Trophoblast cell (in vitro differentiated cells and primary cell): Measurements from ENCODE around the gene XRCC1.

ENCODE experiments used
- DNase-seq, 2 donors: peaks; one replicate each; pipeline ENCODE4 v3.0.0-alpha.2; 2016
- H2AFZ ChIP-seq: 2 replicates; pipeline ENCODE4 v1.6.1; 2013; ENCODE audit warnings: low read length, moderate library complexity, mild to moderate bottlenecking; ENCODE audit not compliant: insufficient read depth, poor library complexity
- H2AK5ac ChIP-seq: 2 replicates; pipeline ENCODE4 v1.6.1; 2013; ENCODE audit warnings: mild to moderate bottlenecking, low read length
- H2BK120ac ChIP-seq: 2 replicates; pipeline ENCODE4 v1.6.1; 2013; ENCODE audit warnings: low read length, mild to moderate bottlenecking, moderate library complexity; ENCODE audit not compliant: insufficient read depth, poor library complexity
- H2BK12ac ChIP-seq: 2 replicates; pipeline ENCODE4 v1.6.1; 2013; ENCODE audit warnings: mild to moderate bottlenecking, low read length, moderate library complexity
- H2BK5ac ChIP-seq: 2 replicates; pipeline ENCODE4 v1.6.1; 2013; ENCODE audit warnings: low read length, low read depth, moderate library complexity, mild to moderate bottlenecking; ENCODE audit not compliant: poor library complexity
- H3K14ac ChIP-seq: 2 replicates; pipeline ENCODE4 v1.6.1; 2013; ENCODE audit warnings: mild to moderate bottlenecking, low read length
- H3K18ac ChIP-seq: 2 replicates; pipeline ENCODE4 v1.6.1; 2013; ENCODE audit warnings: mild to moderate bottlenecking, low read length
- H3K23ac ChIP-seq: 2 replicates; pipeline ENCODE4 v1.6.1; 2013; ENCODE audit warnings: low read length
- H3K27ac ChIP-seq: 2 replicates; pipeline ENCODE4 v1.5.1; 2013; ENCODE audit warnings: low read depth, mild to moderate bottlenecking, inconsistent platforms, low read length, moderate library complexity
- H3K27me3 ChIP-seq: 2 replicates; pipeline ENCODE4 v1.6.1; 2013; ENCODE audit warnings: inconsistent platforms, mild to moderate bottlenecking, low read length, moderate library complexity; ENCODE audit not compliant: insufficient read depth
- H3K36me3 ChIP-seq, 2 experiments: 1 replicate in 1 of 2; 2 replicates in 1 of 2; pipeline ENCODE4 v1.6.1; 2013; ENCODE audit warnings: low read length in 2 of 2, mild to moderate bottlenecking in 2 of 2, moderate library complexity in 1 of 2; ENCODE audit not compliant: insufficient read depth in 2 of 2, control insufficient read depth in 1 of 2
- H3K4ac ChIP-seq: 2 replicates; pipeline ENCODE4 v1.6.1; 2013; ENCODE audit warnings: low read depth, mild to moderate bottlenecking, low read length, moderate library complexity
- H3K4me1 ChIP-seq, 2 experiments: 1 replicate in 1 of 2; 2 replicates in 1 of 2; pipeline ENCODE4 v1.6.1; 2013; ENCODE audit warnings: low read length in 2 of 2, mild to moderate bottlenecking in 2 of 2, moderate library complexity in 1 of 2; ENCODE audit not compliant: insufficient read depth in 2 of 2, control insufficient read depth in 1 of 2
- H3K4me2 ChIP-seq: 2 replicates; pipeline ENCODE4 v1.6.1; 2013; ENCODE audit warnings: inconsistent platforms, mild to moderate bottlenecking, low read length, moderate library complexity
- H3K4me3 ChIP-seq: 2 replicates; pipeline ENCODE4 v1.5.1; 2013; ENCODE audit warnings: mild to moderate bottlenecking, low read depth, low read length, inconsistent platforms
- H3K79me1 ChIP-seq: one replicate; pipeline ENCODE4 v1.6.1; 2013; ENCODE audit warnings: low read length
- H3K79me2 ChIP-seq: 2 replicates; pipeline ENCODE4 v1.6.1; 2013; ENCODE audit warnings: low read length, mild to moderate bottlenecking; ENCODE audit not compliant: control insufficient read depth, insufficient read depth, poor library complexity
- H3K9ac ChIP-seq: 2 replicates; pipeline ENCODE4 v1.6.1; 2013; ENCODE audit warnings: mild to moderate bottlenecking, low read length
- H3K9me3 ChIP-seq: 2 replicates; pipeline ENCODE4 v1.6.1; 2013; ENCODE audit warnings: low read depth, mild to moderate bottlenecking, control low read depth, inconsistent platforms, low read length; ENCODE audit not compliant: insufficient read depth
- H4K12ac ChIP-seq: 2 replicates; pipeline ENCODE4 v1.6.1; 2013; ENCODE audit warnings: low read depth, mild to moderate bottlenecking, low read length, moderate library complexity
- H4K8ac ChIP-seq: 2 replicates; pipeline ENCODE4 v1.6.1; 2013; ENCODE audit warnings: low read depth, mild to moderate bottlenecking, low read length, moderate library complexity
- H4K91ac ChIP-seq: one replicate; pipeline ENCODE4 v1.6.1; 2013; ENCODE audit warnings: low read depth, mild to moderate bottlenecking, low read length, moderate library complexity
- WGBS: extraction: QIAGEN DNeasy Blood & Tissue Kit; methylation state at CpG from one replicate; pipeline ENCODE4 v1.1.7; 2013; ENCODE audit warnings: missing lambda C conversion rate; ENCODE audit not compliant: insufficient read length, insufficient coverage; ENCODE audit errors: extremely low coverage; 5-methylcytosine and 5-hydroxymethylcytosine counted together

Gene XRCC1

DNA sequence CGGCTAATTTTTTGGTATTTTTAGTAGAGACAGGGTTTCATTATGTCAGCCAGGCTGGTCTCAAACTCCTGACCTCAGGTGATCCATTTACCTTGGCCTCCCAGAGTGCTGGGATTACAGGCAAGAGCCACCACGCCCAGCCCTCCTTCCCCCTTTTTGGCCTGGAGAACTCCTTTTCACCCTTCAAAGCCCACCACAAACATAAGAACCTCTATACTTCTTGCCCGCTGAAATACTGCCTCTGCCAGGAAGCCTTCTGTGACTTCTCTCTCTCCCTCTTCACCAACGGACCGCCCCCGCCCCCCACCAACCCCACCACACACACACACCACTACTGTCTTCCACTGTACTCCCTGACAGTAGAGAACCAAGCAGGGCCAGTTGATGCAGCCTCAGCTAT is 41.6 kb upstream of the XRCC1 start:
- H3K79me1 ChIP-seq, result peaks cover 15% of the 10 kb centered on the region
- H2BK5ac ChIP-seq, result no peak overlapping the region
- no peaks in the 10 kb centered on the region for H3K27me3 ChIP-seq
- no peak overlapping the region for H4K12ac ChIP-seq
- no peak overlapping the region for H2BK120ac ChIP-seq
- no peak overlapping the region for H2BK12ac ChIP-seq
- H3K4me3 ChIP-seq, result no peak overlapping the region
- no peak overlapping the region for H3K9ac ChIP-seq
- H3K27ac ChIP-seq, result no peak overlapping the region
- no peak overlapping the region for H3K14ac ChIP-seq
- H3K79me2 ChIP-seq, result peaks cover 9% of the 10 kb centered on the region
- H3K18ac ChIP-seq, result no peak overlapping the region
- no peak overlapping the region for H3K23ac ChIP-seq
- no peak overlapping the region for H4K8ac ChIP-seq
- WGBS, result no CpG with 5 or more reads among the region's 6 CpGs
- H3K4me1 ChIP-seq, result peaks cover 7 to 9% of the 10 kb centered on the region in 2 experiments
- H3K36me3 ChIP-seq, result peaks cover 22 to 23% of the 10 kb centered on the region in 2 experiments
- H2AK5ac ChIP-seq, result no peak overlapping the region
- H4K91ac ChIP-seq, result no peak overlapping the region
- DNase-seq, result no peak
- H2AFZ ChIP-seq, result no peak overlapping the region
- peak overlapping the region; percentile 33 for H3K4ac ChIP-seq
- H3K4me2 ChIP-seq, result no peak overlapping the region
- H3K9me3 ChIP-seq, result no peaks in the 10 kb centered on the region

DNA sequence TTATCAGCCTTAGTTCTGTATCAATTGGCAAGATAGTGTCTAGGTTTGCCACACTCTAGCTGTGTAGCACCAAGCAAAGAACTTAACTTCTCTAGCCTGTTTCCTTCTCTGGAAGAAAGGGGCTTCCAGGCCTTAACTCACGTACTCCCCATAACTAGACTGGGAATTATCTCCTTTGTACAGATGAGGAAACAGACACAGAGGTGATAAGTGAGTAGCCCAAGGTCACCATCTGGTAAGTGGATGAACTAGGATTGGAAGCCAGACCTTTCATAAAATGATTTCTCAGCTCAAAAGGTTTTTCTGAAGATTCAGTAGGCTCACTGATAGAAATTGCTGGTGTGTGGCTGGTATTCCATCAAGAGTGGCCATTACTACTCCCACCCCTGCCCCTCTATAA is 41.0 kb upstream of the XRCC1 start:
- H4K8ac ChIP-seq, result no peak overlapping the region
- H3K14ac ChIP-seq, result no peak overlapping the region
- no CpG with 5 or more reads among the region's 1 CpG for WGBS
- H4K12ac ChIP-seq, result no peak overlapping the region
- H3K4ac ChIP-seq, result no peak overlapping the region
- H3K9ac ChIP-seq, result no peak overlapping the region
- no peak overlapping the region for H3K27ac ChIP-seq
- peaks cover 9% of the 10 kb centered on the region for H3K79me2 ChIP-seq
- peaks cover 26 to 28% of the 10 kb centered on the region in 2 experiments for H3K36me3 ChIP-seq
- H3K23ac ChIP-seq, result no peak overlapping the region
- no peak overlapping the region for H2AFZ ChIP-seq
- H3K4me2 ChIP-seq, result no peak overlapping the region
- H2AK5ac ChIP-seq, result no peak overlapping the region
- H2BK12ac ChIP-seq, result no peak overlapping the region
- no peak overlapping the region for H4K91ac ChIP-seq
- no peak overlapping the region for H2BK120ac ChIP-seq
- H3K9me3 ChIP-seq, result no peaks in the 10 kb centered on the region
- H3K4me1 ChIP-seq, result peaks cover 7 to 9% of the 10 kb centered on the region in 2 experiments
- H3K27me3 ChIP-seq, result no peaks in the 10 kb centered on the region
- peaks cover 15% of the 10 kb centered on the region for H3K79me1 ChIP-seq
- H3K18ac ChIP-seq, result no peak overlapping the region
- no peak overlapping the region for H3K4me3 ChIP-seq
- DNase-seq, result no peak
- no peak overlapping the region for H2BK5ac ChIP-seq

DNA sequence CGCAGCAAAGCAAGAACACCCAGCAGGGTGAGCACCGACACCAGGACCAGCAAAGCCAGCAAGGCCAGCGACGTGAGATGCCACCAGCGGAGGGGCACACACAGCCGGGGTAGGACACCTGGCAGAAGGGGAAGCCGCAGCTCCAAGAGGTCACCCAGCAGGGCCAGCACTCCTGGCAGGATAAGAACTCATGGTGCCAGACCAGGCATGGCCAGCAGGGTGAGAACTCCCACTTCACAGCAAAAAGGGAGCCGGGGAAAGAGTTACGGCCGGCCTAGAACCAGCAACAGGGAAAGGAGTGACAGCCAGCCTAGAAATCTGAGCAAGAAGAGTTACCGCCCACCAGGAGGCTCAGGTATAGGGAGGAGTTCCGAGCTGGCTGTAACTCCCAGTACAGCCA is 37.0 kb upstream of the XRCC1 start:
- H3K9me3 ChIP-seq, result peaks cover 1% of the 10 kb centered on the region
- H3K36me3 ChIP-seq, result peaks cover 31 to 43% of the 10 kb centered on the region in 2 experiments
- H3K4me2 ChIP-seq, result no peak overlapping the region
- no peak overlapping the region for H3K14ac ChIP-seq
- H4K8ac ChIP-seq, result no peak overlapping the region
- no peak overlapping the region for H3K23ac ChIP-seq
- H3K4me1 ChIP-seq, result no peaks in the 10 kb centered on the region
- H2AK5ac ChIP-seq, result no peak overlapping the region
- WGBS, result no CpG with 5 or more reads among the region's 12 CpGs
- no peak overlapping the region for H4K12ac ChIP-seq
- H3K18ac ChIP-seq, result no peak overlapping the region
- no peaks in the 10 kb centered on the region for H3K79me1 ChIP-seq
- H2AFZ ChIP-seq, result no peak overlapping the region
- H3K27ac ChIP-seq, result no peak overlapping the region
- no peaks in the 10 kb centered on the region for H3K27me3 ChIP-seq
- no peak for DNase-seq
- H3K4ac ChIP-seq, result no peak overlapping the region
- H2BK12ac ChIP-seq, result no peak overlapping the region
- H2BK120ac ChIP-seq, result no peak overlapping the region
- no peak overlapping the region for H3K4me3 ChIP-seq
- H3K9ac ChIP-seq, result no peak overlapping the region
- no peaks in the 10 kb centered on the region for H3K79me2 ChIP-seq
- no peak overlapping the region for H4K91ac ChIP-seq
- H2BK5ac ChIP-seq, result no peak overlapping the region

DNA sequence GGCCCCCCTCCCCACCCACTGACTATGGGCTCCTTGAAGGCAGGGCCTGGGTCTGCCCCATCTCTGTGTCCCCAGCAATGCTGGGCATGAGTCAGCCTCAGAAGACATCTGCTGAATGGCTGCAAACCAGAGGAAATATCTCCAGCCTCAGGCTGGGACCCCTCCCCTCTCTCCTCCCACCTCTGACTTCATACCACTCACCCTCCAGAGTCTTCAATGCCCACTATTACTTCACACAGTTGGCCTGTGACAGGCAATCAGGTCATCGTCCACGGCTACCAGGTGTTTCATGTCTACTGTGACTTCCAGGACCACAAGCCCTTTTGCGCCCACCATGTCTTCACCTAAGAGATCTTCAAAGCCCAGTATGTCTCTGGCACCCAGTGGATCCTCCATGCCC is 36.5 kb upstream of the XRCC1 start, which contains the start of gene SRRM5:
Gene SRRM5, plus strand, starts transcription at position 301 of the 400 bp plus-strand sequence. Its CDS starts 34 bp downstream, at position 335.
- no peaks in the 10 kb centered on the region for H3K4me1 ChIP-seq
- no CpG with 5 or more reads among the region's 3 CpGs for WGBS
- H2BK120ac ChIP-seq, result no peak within 1 kb of the TSS
- H3K79me2 ChIP-seq, result no peaks in the 10 kb centered on the region
- no peak within 1 kb of the TSS for H3K23ac ChIP-seq
- H2AFZ ChIP-seq, result no peak within 1 kb of the TSS
- no peak within 1 kb of the TSS for H3K4me2 ChIP-seq
- no peaks in the 10 kb centered on the region for H3K27me3 ChIP-seq
- H3K4me3 ChIP-seq, result no peak within 1 kb of the TSS
- DNase-seq, result no peak
- no peak within 1 kb of the TSS for H3K18ac ChIP-seq
- no peak within 1 kb of the TSS for H3K27ac ChIP-seq
- no peak within 1 kb of the TSS for H2BK5ac ChIP-seq
- peaks cover 33 to 46% of the 10 kb centered on the region in 2 experiments for H3K36me3 ChIP-seq
- no peaks in the 10 kb centered on the region for H3K79me1 ChIP-seq
- H3K14ac ChIP-seq, result no peak within 1 kb of the TSS
- H4K91ac ChIP-seq, result no peak within 1 kb of the TSS
- H3K4ac ChIP-seq, result no peak within 1 kb of the TSS
- no peak within 1 kb of the TSS for H4K8ac ChIP-seq
- H4K12ac ChIP-seq, result no peak within 1 kb of the TSS
- H3K9me3 ChIP-seq, result peaks cover 1% of the 10 kb centered on the region
- no peak within 1 kb of the TSS for H2BK12ac ChIP-seq
- no peak within 1 kb of the TSS for H2AK5ac ChIP-seq
- H3K9ac ChIP-seq, result no peak within 1 kb of the TSS
